ENCODE measurements around the gene ABCC12.

Gene ABCC12

DNA sequence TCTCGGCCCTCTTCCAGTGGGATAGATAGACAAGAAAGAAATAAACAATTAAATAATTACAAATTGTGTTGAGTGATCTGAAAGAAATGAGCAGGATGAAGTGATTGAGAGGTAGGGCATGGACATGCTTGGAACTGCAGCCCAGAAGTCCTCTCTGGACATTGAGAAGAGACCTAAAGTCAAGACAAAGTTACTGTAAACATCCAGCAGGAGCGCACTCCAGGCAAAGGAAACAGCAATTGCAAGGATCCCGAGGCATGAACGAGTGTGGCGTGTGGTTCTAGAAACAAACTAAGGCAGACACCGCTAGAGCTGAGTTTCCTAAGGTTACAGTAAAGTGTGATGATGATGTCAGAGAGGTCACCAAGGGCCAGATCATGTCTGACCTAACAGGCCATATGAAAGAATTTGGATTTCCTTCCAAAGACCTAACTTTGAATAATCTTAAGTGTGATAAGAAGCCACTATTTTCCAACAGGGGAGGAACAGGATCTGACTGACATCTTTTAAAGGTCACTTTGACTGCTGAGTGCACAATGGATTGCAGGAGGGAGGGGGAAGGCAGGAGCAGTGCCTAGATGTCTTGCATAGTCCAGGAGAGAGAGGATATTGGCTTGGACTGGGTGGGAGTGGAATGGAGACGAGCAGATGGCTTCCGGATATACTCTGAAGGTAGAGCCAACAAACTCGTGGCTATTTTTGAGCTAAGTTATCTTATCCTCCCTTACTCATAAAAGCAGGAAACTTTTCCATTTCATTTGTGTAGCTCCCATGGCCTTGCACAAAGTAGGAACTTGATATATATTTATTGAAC, 19.0 kb downstream of the ABCC12 start:
- in situ Hi-C loops (cut with MboI; ENCODE audit: low sequenced_read_pairs), result no loop called here

DNA sequence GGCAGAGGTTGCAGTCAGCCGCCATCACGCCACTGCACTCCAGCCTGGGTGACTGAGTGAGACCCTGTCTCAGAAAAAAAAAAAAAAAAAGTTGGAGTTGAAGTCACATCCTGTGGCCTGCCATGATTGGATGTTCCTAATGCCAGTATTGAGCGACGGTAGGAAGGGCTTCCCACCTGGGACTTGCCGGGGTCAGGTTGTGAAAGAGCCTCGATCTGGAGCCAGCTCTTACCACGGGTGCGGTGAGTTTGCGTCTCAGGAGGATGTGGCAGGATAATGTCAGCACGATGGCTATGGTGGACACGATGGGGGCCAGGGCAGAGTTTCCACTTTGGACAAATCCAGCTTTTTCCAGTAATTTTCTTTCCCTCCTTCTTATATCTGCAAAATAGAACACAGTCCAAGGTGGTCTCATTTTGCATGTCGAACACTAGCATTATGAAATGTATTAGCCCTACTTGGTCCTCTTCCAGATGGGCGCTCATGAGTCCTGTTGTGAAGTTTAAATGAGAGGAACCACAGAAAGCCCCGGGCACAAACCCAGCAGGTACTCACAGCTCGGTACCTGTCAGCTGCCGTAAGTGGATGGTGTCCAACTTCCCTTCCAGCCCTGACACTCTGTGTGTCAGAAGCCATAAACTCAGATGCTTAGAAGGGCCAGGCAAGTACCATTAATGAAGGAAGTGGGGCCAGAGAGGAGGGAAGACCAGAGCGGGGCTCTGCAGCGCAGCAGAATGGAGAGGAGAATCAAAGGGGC, 22.2 kb downstream of the ABCC12 start:
- in situ Hi-C loops (cut with MboI; ENCODE audit: low sequenced_read_pairs), result no loop called here

DNA sequence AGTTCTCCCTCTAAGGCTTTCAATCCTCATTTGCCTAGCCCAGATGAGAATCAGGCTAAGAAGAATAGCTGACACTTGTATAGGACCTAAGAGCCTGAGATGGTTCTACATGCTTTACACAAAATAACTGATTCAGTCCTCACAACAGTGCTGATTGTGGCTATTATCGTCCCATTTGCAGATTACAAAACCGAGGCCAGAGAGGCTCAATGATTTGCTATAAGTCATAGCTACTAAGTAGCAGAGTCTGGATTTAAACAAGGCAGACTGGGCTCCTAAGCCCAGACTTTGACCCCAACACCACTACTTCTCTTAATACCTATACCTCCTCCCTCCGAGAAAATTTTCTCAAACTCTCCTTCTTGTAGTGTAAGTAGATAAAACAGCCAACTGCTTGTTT, 23.1 kb downstream of the ABCC12 start:
- in situ Hi-C loops (cut with MboI; ENCODE audit: low sequenced_read_pairs), result no loop called here

DNA sequence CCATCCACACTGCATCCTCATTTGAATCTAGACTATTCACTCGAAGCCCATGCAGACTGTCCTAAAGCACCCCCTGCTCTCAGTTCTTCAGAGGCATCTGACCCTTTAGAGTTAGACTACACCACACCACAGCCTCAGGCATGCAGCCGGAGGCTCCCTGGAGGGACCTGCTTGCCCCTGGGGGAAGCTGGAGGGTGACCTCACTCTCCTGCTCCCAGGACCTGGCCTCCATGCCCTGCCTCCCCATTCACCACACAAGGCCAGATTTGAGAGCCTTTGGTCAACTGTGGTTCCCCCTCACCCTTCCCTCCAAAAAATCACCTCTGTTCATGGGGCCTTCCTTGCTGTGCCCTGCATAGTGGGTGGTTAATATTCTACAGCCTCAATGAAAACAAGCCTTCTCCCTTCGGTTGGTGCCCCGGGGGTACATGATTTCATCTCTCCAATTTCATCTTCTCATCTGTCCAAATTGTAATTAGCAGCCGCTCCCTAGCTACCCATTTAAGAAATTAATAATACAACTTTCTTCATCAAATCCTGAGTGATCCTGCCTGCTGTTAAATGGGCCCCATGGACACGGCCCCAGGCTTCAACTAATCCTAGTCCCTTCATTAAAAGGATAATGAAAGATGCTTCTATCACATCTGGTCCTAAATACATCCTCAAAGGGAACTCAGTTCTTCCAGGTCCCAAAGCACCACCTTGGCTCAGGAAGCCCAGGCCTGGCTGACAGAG, 24.4 kb downstream of the ABCC12 start:
- in situ Hi-C loops (cut with MboI; ENCODE audit: low sequenced_read_pairs), result no loop called here

DNA sequence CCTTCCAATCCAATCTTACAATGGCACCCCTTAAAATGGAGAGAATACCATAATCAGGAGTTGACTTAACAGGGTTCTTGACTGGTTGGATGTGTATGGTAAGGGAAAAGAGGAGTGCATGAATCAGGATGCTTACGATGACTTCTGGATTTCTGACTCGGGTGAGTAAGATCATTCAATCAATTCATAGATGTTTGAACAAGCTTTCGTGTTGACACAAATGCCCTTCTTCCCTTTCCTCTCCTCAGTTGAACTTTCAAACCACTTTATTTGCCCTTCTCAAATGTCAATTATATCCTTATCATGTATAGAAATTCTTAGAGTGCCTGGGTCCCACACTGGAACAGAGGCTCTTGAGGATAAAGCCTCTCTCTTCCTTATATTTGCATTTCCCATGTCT, 25.9 kb downstream of the ABCC12 start:
- in situ Hi-C loops (cut with MboI; ENCODE audit: low sequenced_read_pairs), result no loop called here

DNA sequence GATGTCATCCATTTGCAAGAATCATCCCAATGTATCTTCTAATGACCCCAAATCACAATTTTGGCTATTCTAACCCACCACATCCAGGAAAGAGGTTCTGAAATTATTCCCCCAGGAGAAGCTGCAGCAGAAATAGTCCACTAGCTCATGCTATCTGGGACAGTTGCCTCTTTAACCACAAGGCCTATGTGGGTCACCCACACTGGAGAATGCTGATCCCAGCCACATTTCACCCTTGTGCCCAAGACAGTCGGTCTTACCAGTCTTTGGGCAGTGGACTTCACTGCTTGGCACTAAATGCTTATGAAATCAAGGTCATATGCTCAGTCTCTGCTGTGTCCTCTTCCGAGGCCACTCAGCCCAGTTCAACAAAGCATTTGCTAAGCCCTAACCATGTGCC, 27.0 kb downstream of the ABCC12 start:
- in situ Hi-C loops (cut with MboI; ENCODE audit: low sequenced_read_pairs), result no loop called here

DNA sequence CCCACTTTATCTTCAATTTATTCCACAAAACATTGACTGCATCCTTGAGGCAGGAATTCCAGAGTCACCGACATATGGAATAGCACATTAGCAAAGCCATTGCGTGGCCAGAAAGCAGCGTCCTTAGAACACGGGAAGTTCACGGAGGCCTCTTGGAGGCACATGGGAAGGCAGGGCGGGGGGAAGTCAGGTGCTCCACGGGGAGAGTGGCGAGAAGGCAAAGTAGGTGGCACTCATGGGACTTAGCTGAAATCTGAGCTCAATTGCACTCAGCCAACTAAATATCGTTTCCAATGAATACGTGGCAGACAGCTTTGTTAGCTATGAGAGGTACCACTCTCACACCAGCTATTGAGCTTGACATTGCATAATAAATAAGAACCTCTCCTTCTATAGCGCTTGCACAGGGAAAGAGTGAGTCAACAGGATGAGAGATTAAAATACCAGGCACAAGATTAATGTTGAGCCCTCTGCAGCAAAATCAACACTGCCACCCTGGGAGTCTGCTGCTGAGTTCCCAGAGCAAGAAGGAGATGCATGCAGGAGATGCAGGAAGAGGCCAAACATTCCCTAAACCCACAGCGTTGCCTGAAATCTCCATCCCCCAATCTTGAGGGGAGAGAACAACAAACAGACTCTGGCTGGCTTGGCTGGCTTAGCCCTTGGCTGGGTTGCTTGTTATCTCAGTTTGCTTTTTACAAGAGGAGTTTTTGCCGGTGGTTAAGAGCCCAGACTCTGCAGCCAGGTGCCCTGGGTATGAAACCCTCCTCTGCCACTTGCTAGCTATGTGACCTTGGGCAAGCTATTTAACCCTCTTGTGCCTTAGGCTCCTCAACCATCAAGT, 28.8 kb downstream of the ABCC12 start:
- in situ Hi-C loops (cut with MboI; ENCODE audit: low sequenced_read_pairs), result no loop called here

DNA sequence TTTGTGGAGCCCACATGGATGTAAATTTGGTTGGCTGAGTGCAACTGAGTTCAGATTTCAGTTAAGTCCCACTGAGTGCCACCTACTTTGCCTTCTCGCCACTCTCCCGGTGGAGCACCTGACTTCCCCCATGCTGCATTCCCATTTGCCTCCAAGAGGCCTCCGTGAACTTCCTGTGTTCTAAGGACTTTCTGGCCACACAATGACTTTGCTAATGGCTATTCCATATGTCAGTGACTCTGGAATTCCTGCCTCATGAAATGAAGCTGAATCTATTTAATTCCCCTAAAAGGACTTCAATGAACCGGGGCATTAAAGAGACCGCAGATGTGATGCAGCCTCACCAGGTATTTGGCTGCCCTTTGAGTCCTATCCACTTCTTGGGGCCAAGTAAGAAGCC, 29.9 kb downstream of the ABCC12 start:
- in situ Hi-C loops (cut with MboI; ENCODE audit: low sequenced_read_pairs), result no loop called here

DNA sequence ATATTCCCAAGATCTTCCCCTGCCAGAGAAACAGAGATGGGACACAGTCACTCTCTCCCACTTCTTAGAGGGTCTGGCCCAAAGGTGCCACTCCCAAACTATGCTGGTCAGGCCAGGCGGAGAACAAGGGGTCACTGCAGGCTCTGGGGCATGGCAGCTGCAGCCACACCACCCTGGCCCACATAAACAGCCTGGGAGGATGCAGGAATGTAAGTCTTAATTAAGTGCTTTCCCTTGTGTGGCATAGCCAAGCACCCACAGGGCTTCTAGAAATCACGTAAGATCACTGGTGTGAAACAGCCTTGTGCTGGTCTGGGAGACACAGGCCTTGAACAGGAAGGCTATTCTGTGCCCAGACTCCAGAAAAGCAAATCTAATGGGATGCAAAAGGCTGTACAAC, 31.5 kb downstream of the ABCC12 start:
- in situ Hi-C loops (cut with MboI; ENCODE audit: low sequenced_read_pairs), result no loop called here

DNA sequence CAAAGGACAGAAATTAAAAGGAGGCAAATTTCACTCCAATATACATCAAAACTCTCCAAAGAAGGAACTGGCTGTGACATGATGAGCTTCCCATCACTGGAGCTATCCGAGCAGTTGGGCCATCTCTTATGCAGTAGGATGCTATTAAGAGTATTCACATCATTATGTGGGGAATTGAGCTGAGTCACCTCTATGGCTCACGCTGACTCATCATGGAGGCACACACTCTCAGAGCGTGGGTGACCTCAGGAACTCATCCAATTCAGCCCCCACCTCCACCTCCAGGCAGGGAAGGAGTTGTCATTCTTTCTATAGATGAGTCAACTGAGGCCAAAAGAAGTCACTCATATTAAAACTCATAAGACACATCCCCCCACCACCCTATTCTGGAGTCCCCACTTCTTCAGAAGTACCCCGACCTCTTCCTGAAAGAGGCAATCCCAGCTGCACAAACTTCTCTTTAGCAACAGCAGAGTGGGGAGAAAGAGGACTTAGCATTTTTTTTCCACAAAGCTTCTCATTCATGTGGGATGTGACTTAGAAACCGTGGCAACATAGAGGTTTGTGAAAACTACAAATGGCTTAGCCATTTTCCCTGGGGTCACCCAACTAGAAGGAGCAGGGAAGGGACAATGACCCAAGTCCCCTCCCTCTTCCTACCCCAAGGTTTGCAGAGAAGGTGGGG, 32.5 kb downstream of the ABCC12 start:
- in situ Hi-C loops (cut with MboI; ENCODE audit: low sequenced_read_pairs), result no loop called here

DNA sequence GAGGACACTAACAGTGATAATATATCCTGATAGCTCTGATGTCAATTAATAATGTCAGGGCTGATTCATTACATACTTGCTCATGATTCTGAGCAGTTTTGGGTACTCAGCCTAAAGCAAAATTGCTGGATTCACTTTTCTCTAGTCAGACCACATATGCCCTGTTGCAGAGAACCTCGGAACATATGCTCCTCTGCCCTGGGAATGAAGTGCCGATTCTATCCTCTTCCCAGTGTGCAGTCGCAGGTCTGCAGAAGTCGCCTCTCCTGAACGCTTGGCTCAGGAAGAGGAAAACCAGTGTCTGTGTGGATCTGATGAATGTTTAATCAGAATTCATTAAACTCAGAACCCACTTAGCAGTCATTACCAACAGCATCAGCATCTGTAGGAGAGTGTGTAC, 34.5 kb downstream of the ABCC12 start:
- in situ Hi-C loops (cut with MboI; ENCODE audit: low sequenced_read_pairs), result no loop called here

DNA sequence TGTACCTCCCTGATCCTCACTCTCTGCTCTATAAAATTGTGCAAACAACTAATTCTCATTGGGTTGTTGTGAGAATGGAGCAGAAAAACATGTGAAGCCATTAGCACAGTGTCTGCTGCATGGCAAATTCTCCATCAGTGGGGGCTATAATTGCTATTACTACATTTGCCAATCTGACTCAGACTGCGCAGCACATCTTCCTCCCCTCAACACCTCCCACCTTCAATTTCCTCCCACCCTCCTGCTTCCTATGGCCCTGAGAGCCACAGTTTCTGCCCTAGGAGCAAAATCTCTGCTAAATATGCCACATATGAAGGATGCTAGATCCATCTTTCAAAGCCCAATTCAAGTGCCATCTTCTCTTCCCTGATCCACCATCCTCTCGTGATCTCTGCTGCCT, 37.0 kb downstream of the ABCC12 start:
- in situ Hi-C loops (cut with MboI; ENCODE audit: low sequenced_read_pairs), result no loop called here

DNA sequence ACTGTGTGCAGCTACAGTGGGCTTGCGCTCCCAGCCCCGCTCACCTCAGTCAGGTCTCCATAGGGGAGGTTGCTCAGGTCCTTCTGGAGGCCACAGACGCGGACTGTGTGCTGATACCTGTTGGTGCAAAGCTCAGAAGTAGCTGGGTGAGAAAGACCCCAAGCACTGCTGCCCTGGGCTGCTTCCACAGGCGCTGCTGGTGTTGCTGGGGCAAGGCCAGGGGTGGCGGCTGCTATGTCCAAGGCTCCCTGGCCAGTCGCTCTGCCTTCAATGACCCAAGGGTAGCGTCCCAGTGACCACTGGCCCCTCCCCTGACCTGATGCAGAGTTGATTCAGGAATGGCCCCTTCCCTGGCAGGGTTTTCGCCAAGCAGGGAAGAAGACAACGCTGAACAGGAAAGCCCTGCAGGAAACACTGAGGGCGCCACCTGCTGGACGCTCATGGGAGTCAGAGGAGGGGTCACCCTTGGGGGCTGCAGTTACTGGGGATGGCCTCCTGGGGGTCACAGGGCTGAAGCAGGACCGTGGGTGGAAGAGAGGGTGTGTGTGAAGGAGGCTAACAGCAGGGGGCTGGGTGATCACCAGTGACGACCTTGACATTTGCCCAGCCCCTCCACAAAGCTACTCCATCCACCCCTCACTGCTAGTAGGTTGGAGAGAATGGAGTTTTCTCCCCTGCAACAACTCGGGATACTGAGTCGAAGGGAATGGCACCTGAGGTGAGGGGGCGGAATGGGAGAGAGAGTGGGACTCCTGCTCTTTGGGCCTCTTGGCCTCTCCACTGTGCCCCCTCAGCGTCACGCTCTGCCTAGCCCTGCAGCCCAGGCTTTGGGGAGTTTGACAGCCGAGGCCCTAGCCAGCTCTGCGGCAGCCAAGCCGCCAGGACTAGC, 38.3 kb downstream of the ABCC12 start:
- in situ Hi-C loops (cut with MboI; ENCODE audit: low sequenced_read_pairs), result no loop called here

DNA sequence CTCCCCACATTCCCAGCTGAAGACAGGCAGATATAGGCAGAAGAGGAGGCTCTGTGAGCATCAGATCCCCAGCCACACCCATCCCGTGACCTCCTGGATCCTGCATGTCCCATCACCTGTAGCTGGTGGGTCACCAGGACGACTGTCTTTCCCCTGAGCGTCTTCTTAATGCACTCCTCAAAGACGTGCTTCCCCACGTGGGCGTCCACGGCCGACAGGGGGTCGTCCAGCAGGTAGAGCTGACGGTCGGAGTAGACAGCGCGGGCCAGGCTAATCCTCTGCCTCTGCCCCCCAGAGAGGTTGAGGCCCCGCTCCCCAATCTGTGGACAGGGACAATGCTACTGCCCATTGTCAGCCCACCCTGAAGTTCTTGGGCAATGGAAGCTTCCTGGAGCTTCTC, 40.5 kb downstream of the ABCC12 start:
- in situ Hi-C loops (cut with MboI; ENCODE audit: low sequenced_read_pairs), result no loop called here

DNA sequence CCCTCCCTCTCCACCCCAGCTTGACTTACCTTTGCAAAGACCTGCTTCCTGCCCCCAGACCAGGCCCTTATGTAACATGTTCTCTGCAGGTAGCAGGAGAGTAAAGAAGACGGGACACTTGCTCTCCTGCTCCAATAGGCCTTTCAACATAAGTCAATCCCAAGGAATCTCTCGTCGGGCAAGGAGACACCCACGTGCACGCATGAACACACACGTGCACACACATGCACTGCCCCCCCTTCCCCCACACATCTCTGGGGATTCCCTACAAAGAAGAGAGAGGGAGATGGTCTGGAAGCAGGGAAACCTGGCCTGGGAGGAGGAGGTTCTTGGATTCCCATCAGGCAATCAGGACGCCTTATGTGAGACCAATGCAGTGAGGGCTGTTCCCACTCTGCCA, 41.4 kb downstream of the ABCC12 start:
- in situ Hi-C loops (cut with MboI; ENCODE audit: low sequenced_read_pairs), result no loop called here

DNA sequence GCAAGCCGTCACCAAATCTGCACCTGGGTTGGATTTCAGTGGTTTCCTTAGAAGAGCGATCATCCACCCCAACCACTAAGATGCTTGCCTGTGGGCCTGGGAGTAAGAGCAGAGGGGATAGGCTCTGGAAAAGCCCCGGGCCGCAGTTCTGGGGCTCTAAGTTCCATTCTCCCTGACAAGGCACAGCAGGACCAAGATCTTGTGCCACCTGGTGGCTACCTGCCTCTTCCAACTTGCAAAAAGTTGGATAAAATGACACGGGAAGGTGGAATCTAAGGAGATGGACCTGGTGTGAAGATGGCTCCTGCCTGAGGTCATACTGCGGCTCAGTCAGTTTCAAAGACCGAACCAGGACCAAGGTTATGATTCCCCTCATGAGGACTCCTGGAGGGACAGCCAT, 42.3 kb downstream of the ABCC12 start:
- in situ Hi-C loops (cut with MboI; ENCODE audit: low sequenced_read_pairs), result no loop called here

DNA sequence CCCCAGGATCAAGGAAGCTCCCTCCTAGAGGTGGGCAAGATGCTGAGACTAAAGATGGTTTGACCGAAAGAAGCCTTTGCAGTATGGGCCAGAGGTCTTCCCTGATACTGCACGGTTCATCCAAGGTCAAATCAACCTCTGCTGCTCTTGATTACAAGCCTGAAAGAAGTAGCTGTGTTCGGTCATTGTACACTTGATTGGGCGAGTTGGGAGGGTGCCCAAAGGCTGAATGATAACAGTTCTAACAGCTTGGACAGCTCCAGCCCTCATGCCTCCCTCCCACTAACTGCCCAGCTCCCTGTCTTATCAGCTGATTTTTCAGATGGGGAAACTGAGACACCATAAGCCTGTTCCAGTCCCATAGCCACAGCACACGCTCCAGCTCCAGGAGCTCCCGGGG, 42.8 kb downstream of the ABCC12 start:
- in situ Hi-C loops (cut with MboI; ENCODE audit: low sequenced_read_pairs), result no loop called here

DNA sequence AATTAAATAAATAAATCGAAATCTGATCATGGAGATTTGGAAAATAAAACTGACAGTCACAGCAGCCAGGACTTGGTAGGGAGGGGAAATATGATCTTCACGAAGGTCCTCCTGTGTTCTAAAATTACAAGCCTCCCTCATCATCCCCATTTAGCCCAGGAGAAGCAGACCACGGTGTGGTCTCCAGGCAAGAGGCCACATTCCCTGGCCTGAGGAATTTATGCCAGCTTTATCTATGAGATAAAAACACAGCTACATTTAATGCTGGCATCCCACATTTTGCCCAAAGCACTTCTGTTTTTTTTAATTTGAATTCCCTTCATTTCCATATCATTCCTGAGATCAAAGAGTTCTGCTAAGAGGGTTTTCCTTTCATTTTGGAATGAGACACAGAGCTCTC, 43.2 kb downstream of the ABCC12 start:
- in situ Hi-C loops (cut with MboI; ENCODE audit: low sequenced_read_pairs), result no loop called here

DNA sequence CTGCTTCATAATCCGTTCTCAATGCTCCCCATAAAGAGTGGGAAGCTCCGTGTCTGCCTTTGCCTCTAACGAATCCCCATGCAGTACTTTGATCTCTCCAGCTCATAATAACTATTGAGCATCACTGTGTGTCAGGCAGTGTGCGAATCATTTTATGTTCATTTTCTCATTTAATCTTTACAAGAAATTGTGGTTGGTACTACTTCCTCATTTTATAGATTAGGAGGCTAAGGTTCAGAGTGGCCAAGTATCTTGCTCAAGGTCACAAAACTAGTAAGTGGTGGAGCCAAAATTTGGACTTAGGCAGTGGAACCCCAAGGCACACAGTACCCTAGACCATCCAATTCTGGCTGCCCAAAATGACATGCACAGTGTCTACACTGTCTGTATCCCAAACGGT, 44.8 kb downstream of the ABCC12 start:
- in situ Hi-C loops (cut with MboI; ENCODE audit: low sequenced_read_pairs), result no loop called here

All from HL-60/S4 treated with retinoic acid at 250 ng/mL for 4 days and 3 days (cell line).